Keratinocyte (primary cell): ENCODE data around the gene DYNAP. TPM values are rescaled to one million over a fixed set of nuclear protein-coding genes. Genes with fewer than 3 reads are reported as not detected.

Experiments used
- DNase-seq: peaks from one replicate; pipeline ENCODE4 v3.0.0-alpha.2; 2011; ENCODE audit warnings: low read depth, missing footprints, low spot score
- FAIRE-seq: peaks from 2 replicates; lab custom pipeline; 2011; peaks lifted over from hg19 to GRCh38; lab: Jason Lieb, UNC
- H2AFZ ChIP-seq: 2 replicates; pipeline ENCODE4 v1.6.0; 2012; ENCODE audit warnings: low read length, control low read depth, inconsistent platforms; ENCODE audit not compliant: control insufficient read depth
- H3K27ac ChIP-seq: 2 replicates; pipeline ENCODE4 v1.5.1; 2011; ENCODE audit warnings: low read length; ENCODE audit not compliant: control insufficient read depth, insufficient read depth
- H3K27me3 ChIP-seq: 3 replicates; pipeline ENCODE4 v1.6.0; 2011; ENCODE audit warnings: low read length; ENCODE audit not compliant: control insufficient read depth, insufficient read depth; ENCODE audit errors: extremely low read depth
- H3K36me3 ChIP-seq, 2 experiments: 2 replicates in 1 of 2; 3 replicates in 1 of 2; pipeline ENCODE4 v1.5.1; 2011; ENCODE audit warnings: low read length in 2 of 2, mild to moderate bottlenecking in 1 of 2; ENCODE audit not compliant: control insufficient read depth in 2 of 2, insufficient read depth in 2 of 2; ENCODE audit errors: extremely low read depth in 1 of 2
- H3K4me1 ChIP-seq: 3 replicates; pipeline ENCODE4 v1.5.1; 2011; ENCODE audit warnings: low read length; ENCODE audit not compliant: control insufficient read depth, insufficient read depth; ENCODE audit errors: extremely low read depth
- H3K4me2 ChIP-seq: 3 replicates; pipeline ENCODE4 v1.6.0; 2011; ENCODE audit warnings: low read depth, low read length; ENCODE audit not compliant: control insufficient read depth, insufficient read depth; ENCODE audit errors: extremely low read depth
- H3K4me3 ChIP-seq, 3 experiments: fragments of 200-600 bp in 1 of 3; sonication (generic) in 1 of 3; 2 replicates in 2 of 3; 3 replicates in 1 of 3; pipeline ENCODE4 v1.5.1; 2011 to 2016; ENCODE audit warnings: low read length in 3 of 3, mild to moderate bottlenecking in 3 of 3, control low read depth in 2 of 3, inconsistent platforms in 1 of 3, low read depth in 1 of 3, mixed read lengths in 1 of 3, mixed run types in 1 of 3, moderate library complexity in 1 of 3; ENCODE audit not compliant: control insufficient read depth in 2 of 3, insufficient read depth in 2 of 3; ENCODE audit errors: extremely low read depth in 1 of 3
- H3K79me2 ChIP-seq: 2 replicates; pipeline ENCODE4 v1.6.0; 2012; ENCODE audit warnings: low read length; ENCODE audit not compliant: control insufficient read depth, insufficient read depth
- H3K9ac ChIP-seq: 3 replicates; pipeline ENCODE4 v1.6.0; 2011; ENCODE audit warnings: low read length; ENCODE audit not compliant: control insufficient read depth, insufficient read depth; ENCODE audit errors: extremely low read depth
- H3K9me1 ChIP-seq: 3 replicates; pipeline ENCODE4 v1.6.0; 2011; ENCODE audit warnings: low read length; ENCODE audit not compliant: control insufficient read depth, insufficient read depth; ENCODE audit errors: extremely low read depth
- H3K9me3 ChIP-seq: 2 replicates; pipeline ENCODE4 v1.5.1; 2012; ENCODE audit warnings: low read depth, low read length; ENCODE audit not compliant: control insufficient read depth
- H4K20me1 ChIP-seq: 3 replicates; pipeline ENCODE4 v1.6.0; 2011; ENCODE audit warnings: low read length; ENCODE audit not compliant: control insufficient read depth, insufficient read depth; ENCODE audit errors: extremely low read depth
- CTCF ChIP-seq, 3 experiments: IDR thresholded peaks in 1 of 3; conservative IDR thresholded peaks in 1 of 3; optimal IDR thresholded peaks in 1 of 3; 2 replicates in 2 of 3; 3 replicates in 1 of 3; pipeline versions ENCODE3 to v1.5.1; 2011; ENCODE audit warnings: low read length in 3 of 3, mild to moderate bottlenecking in 3 of 3, moderate library complexity in 2 of 3, control low read depth in 1 of 3, inconsistent platforms in 1 of 3; ENCODE audit not compliant: insufficient read depth in 2 of 3; ENCODE audit errors: extremely low read depth in 1 of 3
- EZH2 ChIP-seq: IDR thresholded peaks from one replicate; pipeline ENCODE4 v1.6.1; 2012; ENCODE audit warnings: inconsistent platforms, mild to moderate bottlenecking, low read length, moderate library complexity
- dilution Hi-C: fragments of 300-500 bp; cut with MboI; formaldehyde crosslinking; loops from one replicate; pipeline ENCODE4 v1.7.0; 2020; ENCODE audit warnings: low sequenced_read_pairs; ENCODE audit not compliant: extremely low pct_ligation_motif_present
- polyA plus RNA-seq, 5 experiments: library from polyadenylated mRNA; depleted of rRNA in 3 of 5; stranded (reverse) in 3 of 5; stranded (forward) in 1 of 5; unstranded in 1 of 5; fragments of >200 nt; gene quantifications; 1 replicate in 1 of 5; 2 replicates in 3 of 5; 3 replicates in 1 of 5; pipeline versions ENCODE4 v1.2.1 to v1.2.3, GENCODE V29; 2011 to 2012; ENCODE audit warnings: missing spikeins in 2 of 5, low read depth in 1 of 5, low replicate concordance in 1 of 5

DYNAP gene
- polyA plus RNA-seq, 1 donor (not counting 4 experiments of a cell fraction or from before 2014, with no cell fraction given), result not detected

- DNase-seq, result no peak
- Histone ChIP-seq H3K4me2 (no peak overlapping the region), H3K4me3 (no peak overlapping the region), H3K9me3 (no peaks in the 10 kb centered on the region), H3K27me3 (no peaks in the 10 kb centered on the region), H3K36me3 (no peaks in the 10 kb centered on the region), H3K4me1 (peaks cover 4% of the 10 kb centered on the region), H2AFZ (no peak overlapping the region), H4K20me1 (no peaks in the 10 kb centered on the region), H3K27ac (no peak overlapping the region), H3K9me1 (no peaks in the 10 kb centered on the region), H3K79me2 (no peaks in the 10 kb centered on the region), H3K9ac (no peak overlapping the region)
- dilution Hi-C loops, result no loop called here
- no peak for TF ChIP-seq CTCF (optimal IDR thresholded peaks at IDR 0.05 in 1 of 3, IDR thresholded peaks at IDR 0.05 in 1 of 3, conservative IDR thresholded peaks at IDR 0.05 in 1 of 3; ENCODE audit: extremely low read depth in 1 of 3, insufficient read depth in 2 of 3, low read length in 3 of 3)
- TF ChIP-seq EZH2, result no peak
- FAIRE-seq, result no peak
These were observed 22.1 kb downstream of the DYNAP start for GRCh38 chr18:54613174-54613573.

GRCh38 chr18:54616220-54616848, 25.3 kb downstream of the DYNAP start:
- no peaks in the 10 kb centered on the region for H3K36me3 ChIP-seq
- H3K9me1 ChIP-seq, result no peaks in the 10 kb centered on the region
- H2AFZ ChIP-seq, result no peak overlapping the region
- TF ChIP-seq EZH2, result no peak
- no peak for TF ChIP-seq CTCF (optimal IDR thresholded peaks at IDR 0.05 in 1 of 3, IDR thresholded peaks at IDR 0.05 in 1 of 3, conservative IDR thresholded peaks at IDR 0.05 in 1 of 3; ENCODE audit: extremely low read depth in 1 of 3, insufficient read depth in 2 of 3, low read length in 3 of 3)
- H3K9ac ChIP-seq, result no peak overlapping the region
- H3K4me3 ChIP-seq, result no peak overlapping the region
- H4K20me1 ChIP-seq, result no peaks in the 10 kb centered on the region
- no peaks in the 10 kb centered on the region for H3K9me3 ChIP-seq
- dilution Hi-C loops, result no loop called here
- H3K27ac ChIP-seq, result no peak overlapping the region
- no peak overlapping the region for H3K4me2 ChIP-seq
- no peaks in the 10 kb centered on the region for H3K27me3 ChIP-seq
- no peaks in the 10 kb centered on the region for H3K4me1 ChIP-seq
- no peaks in the 10 kb centered on the region for H3K79me2 ChIP-seq
- FAIRE-seq (no peak), DNase-seq (no peak)
